GM20000 (cell line): ENCODE results near the gene CLPTM1L.
A peak's percentile ranks its signal among the peaks of the same experiment; 100 is the strongest.

ENCODE experiments used
- DNase-seq: peaks from one replicate; pipeline ENCODE4 v3.0.0; 2012; ENCODE audit warnings: low spot score
- TF ChIP-seq, protein P1 (sequence below): IDR thresholded peaks from 2 replicates; pipeline ENCODE4 v1.5.1; 2012; ENCODE audit warnings: mild to moderate bottlenecking, control low read depth; ENCODE audit errors: extremely low read depth, missing control alignments

Gene CLPTM1L

DNA sequence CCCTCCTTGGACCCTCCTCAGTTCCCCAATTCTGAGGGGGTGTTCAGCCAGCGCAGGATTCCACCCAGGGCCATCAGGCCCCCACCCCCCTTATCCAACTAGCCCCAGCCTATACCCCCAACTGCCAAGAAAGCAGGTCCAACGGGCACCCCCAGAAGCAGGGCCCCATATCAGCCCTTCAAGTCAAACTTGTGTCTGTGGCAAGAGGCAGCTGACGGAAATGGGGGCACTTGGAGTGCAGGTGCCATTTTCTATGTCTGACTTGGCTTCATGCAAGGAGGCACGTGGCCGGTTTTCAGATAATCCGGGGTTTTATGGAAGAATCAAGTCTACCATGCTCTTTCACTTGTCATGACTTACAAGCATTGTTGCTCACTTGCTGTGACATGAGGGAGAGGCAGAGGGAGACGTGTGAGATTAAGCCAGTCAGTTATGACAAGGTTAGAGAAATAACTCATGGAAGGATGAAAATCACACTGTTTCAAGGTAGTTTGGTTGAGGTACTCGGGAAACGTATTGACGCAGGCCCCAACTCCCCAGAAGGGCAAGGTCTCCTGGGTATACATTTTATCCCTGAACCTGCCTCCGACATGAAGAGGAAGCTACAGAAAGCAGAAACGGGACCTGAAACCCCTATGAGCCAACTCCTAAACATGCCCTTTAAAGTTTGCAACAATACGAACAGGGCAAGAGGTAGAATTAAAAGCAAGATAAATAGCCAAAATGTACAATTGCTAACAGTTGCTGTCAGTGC lies 26.5 kb upstream of the CLPTM1L start:
- no peak for DNase-seq
- TF ChIP-seq, protein P1, sequence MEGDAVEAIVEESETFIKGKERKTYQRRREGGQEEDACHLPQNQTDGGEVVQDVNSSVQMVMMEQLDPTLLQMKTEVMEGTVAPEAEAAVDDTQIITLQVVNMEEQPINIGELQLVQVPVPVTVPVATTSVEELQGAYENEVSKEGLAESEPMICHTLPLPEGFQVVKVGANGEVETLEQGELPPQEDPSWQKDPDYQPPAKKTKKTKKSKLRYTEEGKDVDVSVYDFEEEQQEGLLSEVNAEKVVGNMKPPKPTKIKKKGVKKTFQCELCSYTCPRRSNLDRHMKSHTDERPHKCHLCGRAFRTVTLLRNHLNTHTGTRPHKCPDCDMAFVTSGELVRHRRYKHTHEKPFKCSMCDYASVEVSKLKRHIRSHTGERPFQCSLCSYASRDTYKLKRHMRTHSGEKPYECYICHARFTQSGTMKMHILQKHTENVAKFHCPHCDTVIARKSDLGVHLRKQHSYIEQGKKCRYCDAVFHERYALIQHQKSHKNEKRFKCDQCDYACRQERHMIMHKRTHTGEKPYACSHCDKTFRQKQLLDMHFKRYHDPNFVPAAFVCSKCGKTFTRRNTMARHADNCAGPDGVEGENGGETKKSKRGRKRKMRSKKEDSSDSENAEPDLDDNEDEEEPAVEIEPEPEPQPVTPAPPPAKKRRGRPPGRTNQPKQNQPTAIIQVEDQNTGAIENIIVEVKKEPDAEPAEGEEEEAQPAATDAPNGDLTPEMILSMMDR = no peak

DNA sequence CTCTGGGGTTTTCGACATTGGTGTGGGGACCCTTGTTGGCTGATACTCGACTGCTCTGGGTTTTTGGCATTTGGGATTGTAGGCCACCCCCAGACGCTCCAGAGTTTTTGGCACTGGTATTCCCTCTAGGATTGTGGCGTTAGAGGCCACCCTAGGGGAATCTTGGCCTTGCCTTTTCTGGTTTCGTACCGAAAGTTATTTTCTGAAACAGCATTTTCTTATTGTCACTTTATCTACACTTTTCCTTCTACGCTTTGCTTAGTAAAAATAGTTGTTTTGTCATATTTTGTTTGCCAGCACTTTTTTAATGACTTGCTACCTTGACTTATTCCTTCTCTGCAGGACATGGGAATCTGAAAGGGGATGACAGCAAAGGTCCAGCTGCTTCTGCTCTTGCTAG lies 25.1 kb upstream of the CLPTM1L start:
- TF ChIP-seq, protein P1 = no peak
- no peak for DNase-seq

GRCh38 chr5:1368756-1369155 lies 23.9 kb upstream of the CLPTM1L start:
- TF ChIP-seq, protein P1 = no peak
- DNase-seq = no peak

- no peak for DNase-seq
- TF ChIP-seq, protein P1 = no peak
Observed at GRCh38 chr5:1368236-1368635, 23.3 kb upstream of the CLPTM1L start.

- DNase-seq = no peak
- TF ChIP-seq, protein P1 = no peak
Observed at GRCh38 chr5:1367149-1367548, 22.2 kb upstream of the CLPTM1L start.

DNA sequence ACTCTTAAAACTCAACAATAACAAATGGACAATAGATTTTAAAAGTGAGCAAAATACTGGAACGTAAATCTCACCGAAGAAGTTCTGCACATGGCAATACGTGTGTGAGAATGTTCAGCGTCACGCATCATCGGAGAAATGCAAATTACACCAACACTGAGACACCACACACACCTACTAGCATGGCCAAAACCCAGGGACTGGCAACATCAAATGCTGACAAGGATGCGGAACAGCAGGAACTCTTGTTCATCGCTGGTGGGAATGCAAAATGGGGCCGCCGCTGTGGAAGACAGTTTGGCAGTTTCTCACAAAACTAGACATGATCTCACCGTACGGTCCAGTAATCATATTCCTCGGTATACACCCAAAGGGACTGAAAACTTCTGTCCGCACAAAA lies 21.6 kb upstream of the CLPTM1L start:
- DNase-seq = peak; percentile 61
- TF ChIP-seq, protein P1 = no peak

- TF ChIP-seq, protein P1 = no peak
- no peak for DNase-seq
Observed at GRCh38 chr5:1364211-1364610, 19.3 kb upstream of the CLPTM1L start.
